Measurements from ENCODE around the gene SAMMSON. TPM values are rescaled to one million over a fixed set of nuclear protein-coding genes. Genes with fewer than 3 reads are reported as not detected.

The SAMMSON gene
- polyA plus RNA-seq, 1 donor (not counting 4 experiments of a cell fraction or from before 2014, with no cell fraction given), result not detected

GRCh38 chr3:70112751-70113150, 113.2 kb downstream of the SAMMSON start:
- FAIRE-seq (no peak), DNase-seq (ENCODE audit: low read depth, low spot score) (no peak)
- TF ChIP-seq EZH2 (IDR thresholded peaks at IDR 0.05; ENCODE audit: low read length), result no peak
- TF ChIP-seq, protein P1, sequence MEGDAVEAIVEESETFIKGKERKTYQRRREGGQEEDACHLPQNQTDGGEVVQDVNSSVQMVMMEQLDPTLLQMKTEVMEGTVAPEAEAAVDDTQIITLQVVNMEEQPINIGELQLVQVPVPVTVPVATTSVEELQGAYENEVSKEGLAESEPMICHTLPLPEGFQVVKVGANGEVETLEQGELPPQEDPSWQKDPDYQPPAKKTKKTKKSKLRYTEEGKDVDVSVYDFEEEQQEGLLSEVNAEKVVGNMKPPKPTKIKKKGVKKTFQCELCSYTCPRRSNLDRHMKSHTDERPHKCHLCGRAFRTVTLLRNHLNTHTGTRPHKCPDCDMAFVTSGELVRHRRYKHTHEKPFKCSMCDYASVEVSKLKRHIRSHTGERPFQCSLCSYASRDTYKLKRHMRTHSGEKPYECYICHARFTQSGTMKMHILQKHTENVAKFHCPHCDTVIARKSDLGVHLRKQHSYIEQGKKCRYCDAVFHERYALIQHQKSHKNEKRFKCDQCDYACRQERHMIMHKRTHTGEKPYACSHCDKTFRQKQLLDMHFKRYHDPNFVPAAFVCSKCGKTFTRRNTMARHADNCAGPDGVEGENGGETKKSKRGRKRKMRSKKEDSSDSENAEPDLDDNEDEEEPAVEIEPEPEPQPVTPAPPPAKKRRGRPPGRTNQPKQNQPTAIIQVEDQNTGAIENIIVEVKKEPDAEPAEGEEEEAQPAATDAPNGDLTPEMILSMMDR (optimal IDR thresholded peaks at IDR 0.05 in 1 of 3, IDR thresholded peaks at IDR 0.05 in 1 of 3, conservative IDR thresholded peaks at IDR 0.05 in 1 of 3; ENCODE audit: extremely low read depth in 1 of 3, insufficient read depth in 2 of 3, low read length in 3 of 3), result no peak
- dilution Hi-C loops (cut with MboI; ENCODE audit: extremely low pct_ligation_motif_present, low sequenced_read_pairs), result no loop called here
- Histone ChIP-seq H3K9me1 (ENCODE audit: control insufficient read depth, extremely low read depth, insufficient read depth, low read length) (no peaks in the 10 kb centered on the region), H4K20me1 (ENCODE audit: control insufficient read depth, extremely low read depth, insufficient read depth, low read length) (no peaks in the 10 kb centered on the region), H3K4me2 (ENCODE audit: control insufficient read depth, extremely low read depth, insufficient read depth, low read depth, low read length) (no peak overlapping the region), H3K27me3 (ENCODE audit: control insufficient read depth, extremely low read depth, insufficient read depth, low read length) (no peaks in the 10 kb centered on the region), H3K9ac (ENCODE audit: control insufficient read depth, extremely low read depth, insufficient read depth, low read length) (no peak overlapping the region), H3K9me3 (ENCODE audit: control insufficient read depth, low read depth, low read length) (no peaks in the 10 kb centered on the region), H3K4me3 (ENCODE audit: control insufficient read depth in 2 of 3, extremely low read depth in 1 of 3, insufficient read depth in 2 of 3, low read depth in 1 of 3, low read length in 3 of 3) (no peak overlapping the region), H3K27ac (ENCODE audit: control insufficient read depth, insufficient read depth, low read length) (no peak overlapping the region), H3K36me3 (ENCODE audit: control insufficient read depth in 2 of 2, extremely low read depth in 1 of 2, insufficient read depth in 2 of 2, low read length in 2 of 2) (no peaks in the 10 kb centered on the region), H3K4me1 (ENCODE audit: control insufficient read depth, extremely low read depth, insufficient read depth, low read length) (no peaks in the 10 kb centered on the region), H3K79me2 (ENCODE audit: control insufficient read depth, insufficient read depth, low read length) (no peaks in the 10 kb centered on the region), H2AFZ (ENCODE audit: control insufficient read depth, low read length) (no peak overlapping the region)

DNA sequence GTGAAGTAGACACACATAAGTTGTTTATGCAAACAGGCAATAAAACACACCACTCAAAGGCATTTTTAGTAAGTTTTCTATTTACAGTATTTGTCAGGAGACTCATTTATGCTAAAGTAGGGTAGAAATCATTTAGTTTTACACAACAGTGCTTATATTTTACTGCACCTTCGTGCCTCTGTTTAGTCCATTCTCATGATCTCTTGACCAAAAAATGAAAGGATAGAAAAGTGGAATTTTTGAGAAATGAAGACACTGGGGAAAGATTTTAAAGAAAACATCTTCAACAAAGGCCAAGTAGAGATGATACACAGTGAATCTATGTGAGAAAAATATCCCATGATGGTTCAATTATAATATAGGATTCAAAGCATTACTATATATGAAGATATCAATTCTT, 114.9 kb downstream of the SAMMSON start:
- Histone ChIP-seq H3K79me2 (ENCODE audit: control insufficient read depth, insufficient read depth, low read length) (no peaks in the 10 kb centered on the region), H3K27ac (ENCODE audit: control insufficient read depth, insufficient read depth, low read length) (no peak overlapping the region), H3K9me3 (ENCODE audit: control insufficient read depth, low read depth, low read length) (no peaks in the 10 kb centered on the region), H3K36me3 (ENCODE audit: control insufficient read depth in 2 of 2, extremely low read depth in 1 of 2, insufficient read depth in 2 of 2, low read length in 2 of 2) (no peaks in the 10 kb centered on the region), H3K9me1 (ENCODE audit: control insufficient read depth, extremely low read depth, insufficient read depth, low read length) (no peaks in the 10 kb centered on the region), H3K9ac (ENCODE audit: control insufficient read depth, extremely low read depth, insufficient read depth, low read length) (no peak overlapping the region), H3K4me3 (ENCODE audit: control insufficient read depth in 2 of 3, extremely low read depth in 1 of 3, insufficient read depth in 2 of 3, low read depth in 1 of 3, low read length in 3 of 3) (no peak overlapping the region), H3K4me2 (ENCODE audit: control insufficient read depth, extremely low read depth, insufficient read depth, low read depth, low read length) (no peak overlapping the region), H4K20me1 (ENCODE audit: control insufficient read depth, extremely low read depth, insufficient read depth, low read length) (no peaks in the 10 kb centered on the region), H3K4me1 (ENCODE audit: control insufficient read depth, extremely low read depth, insufficient read depth, low read length) (no peaks in the 10 kb centered on the region), H3K27me3 (ENCODE audit: control insufficient read depth, extremely low read depth, insufficient read depth, low read length) (no peaks in the 10 kb centered on the region), H2AFZ (ENCODE audit: control insufficient read depth, low read length) (no peak overlapping the region)
- dilution Hi-C loops (cut with MboI; ENCODE audit: extremely low pct_ligation_motif_present, low sequenced_read_pairs), result no loop called here
- DNase-seq (ENCODE audit: low read depth, low spot score), result no peak
- FAIRE-seq, result no peak
- no peak for TF ChIP-seq EZH2 (IDR thresholded peaks at IDR 0.05; ENCODE audit: low read length)
- TF ChIP-seq, protein P1 (optimal IDR thresholded peaks at IDR 0.05 in 1 of 3, IDR thresholded peaks at IDR 0.05 in 1 of 3, conservative IDR thresholded peaks at IDR 0.05 in 1 of 3; ENCODE audit: extremely low read depth in 1 of 3, insufficient read depth in 2 of 3, low read length in 3 of 3), result no peak

Measured in keratinocyte (primary cell).